ENCODE data around the gene KIDINS220.

Gene KIDINS220

GRCh38 chr2:8691859-8692437 lies 145.5 kb downstream of the KIDINS220 start:
- DNase-seq = no peak

DNA sequence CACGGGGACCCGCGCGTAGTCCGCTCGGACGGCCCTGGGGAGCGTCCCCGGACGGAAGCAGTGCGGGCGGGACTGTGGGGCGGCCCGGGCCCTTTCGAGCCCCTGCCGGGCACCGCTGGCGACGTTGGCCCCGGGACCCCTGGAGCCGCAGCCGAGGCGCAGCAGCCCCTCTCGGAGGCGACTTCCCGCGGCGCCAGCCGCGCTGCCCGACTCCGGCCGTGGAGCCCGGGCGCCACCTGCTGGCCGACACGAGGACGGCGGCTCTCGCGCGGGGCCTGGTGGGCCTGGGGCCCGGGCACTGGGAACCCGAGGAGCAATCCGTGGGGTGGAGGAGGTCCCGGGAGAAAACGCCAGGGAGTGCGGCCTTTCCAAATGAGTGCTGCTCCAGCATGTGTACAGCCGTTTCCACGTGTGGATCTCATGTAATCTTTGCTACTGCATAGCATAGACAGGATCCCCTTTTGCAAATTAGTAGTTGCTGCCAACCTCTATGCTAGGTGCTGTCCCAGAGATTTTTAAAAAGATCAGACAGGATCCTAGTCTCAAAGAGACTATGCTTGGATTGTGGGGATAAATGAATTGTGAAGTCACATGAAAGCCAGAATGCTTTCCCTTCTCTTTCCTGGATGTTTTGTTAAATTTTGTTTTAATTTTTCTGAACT lies 151.6 kb downstream of the KIDINS220 start:
- DNase-seq = peak; percentile 57

- DNase-seq = peak; percentile 57
Measured at GRCh38 chr2:8684878-8685696, 152.3 kb downstream of the KIDINS220 start.

- DNase-seq = no peak
Measured at GRCh38 chr2:8684540-8684877, 152.9 kb downstream of the KIDINS220 start.

DNA sequence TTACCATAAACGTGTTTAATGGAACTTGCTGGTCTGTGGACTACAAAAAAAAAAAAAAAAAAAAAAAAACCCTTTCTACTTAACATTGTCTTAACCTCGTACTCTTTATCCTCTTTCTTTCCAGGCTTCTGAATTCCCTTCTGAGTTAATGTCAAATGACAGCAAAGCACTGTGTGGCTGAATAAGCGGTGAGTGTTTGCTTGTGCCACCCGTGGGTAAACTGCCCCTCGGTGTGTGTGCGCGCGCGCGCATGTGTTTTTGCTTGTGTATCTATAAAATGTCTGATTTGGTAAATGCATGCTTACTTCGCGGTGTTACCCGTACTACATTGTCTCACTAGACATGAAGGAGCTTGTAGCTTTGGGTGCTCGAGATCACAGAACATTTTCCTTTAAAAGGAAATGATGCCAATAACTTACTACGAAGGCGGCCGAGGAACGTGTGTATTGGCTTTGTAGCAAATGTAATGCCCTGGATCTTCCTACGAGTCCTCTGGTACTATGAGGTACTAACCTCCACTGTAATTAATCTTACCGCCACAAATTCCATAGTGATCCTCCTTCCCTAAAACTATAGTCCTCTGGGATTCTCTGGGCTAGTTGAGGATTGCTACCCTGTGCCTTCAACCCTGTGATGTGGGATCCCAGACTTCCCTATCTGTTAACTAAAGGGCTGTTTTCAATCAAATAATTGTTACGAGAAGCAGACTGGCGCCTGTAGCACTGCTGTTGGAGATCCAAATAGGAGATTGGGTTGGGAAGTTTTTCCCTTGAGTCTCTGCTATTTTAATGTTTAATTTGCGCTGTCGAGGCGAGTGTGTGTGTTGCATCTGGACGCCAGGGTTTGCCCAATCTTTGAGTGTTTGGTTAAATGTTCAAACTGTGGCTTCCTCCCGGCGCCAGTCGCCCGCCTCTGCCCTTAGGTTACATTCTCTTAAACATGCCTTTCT lies 154.4 kb downstream of the KIDINS220 start:
- DNase-seq = no peak

- DNase-seq = peak; percentile 97
Measured at GRCh38 chr2:8681786-8682692, 155.4 kb downstream of the KIDINS220 start, which contains the start of gene ID2. Gene ID2 (plus strand): TSS chr2:8682056. CDS start chr2:8682166, 110 bp downstream.

DNA sequence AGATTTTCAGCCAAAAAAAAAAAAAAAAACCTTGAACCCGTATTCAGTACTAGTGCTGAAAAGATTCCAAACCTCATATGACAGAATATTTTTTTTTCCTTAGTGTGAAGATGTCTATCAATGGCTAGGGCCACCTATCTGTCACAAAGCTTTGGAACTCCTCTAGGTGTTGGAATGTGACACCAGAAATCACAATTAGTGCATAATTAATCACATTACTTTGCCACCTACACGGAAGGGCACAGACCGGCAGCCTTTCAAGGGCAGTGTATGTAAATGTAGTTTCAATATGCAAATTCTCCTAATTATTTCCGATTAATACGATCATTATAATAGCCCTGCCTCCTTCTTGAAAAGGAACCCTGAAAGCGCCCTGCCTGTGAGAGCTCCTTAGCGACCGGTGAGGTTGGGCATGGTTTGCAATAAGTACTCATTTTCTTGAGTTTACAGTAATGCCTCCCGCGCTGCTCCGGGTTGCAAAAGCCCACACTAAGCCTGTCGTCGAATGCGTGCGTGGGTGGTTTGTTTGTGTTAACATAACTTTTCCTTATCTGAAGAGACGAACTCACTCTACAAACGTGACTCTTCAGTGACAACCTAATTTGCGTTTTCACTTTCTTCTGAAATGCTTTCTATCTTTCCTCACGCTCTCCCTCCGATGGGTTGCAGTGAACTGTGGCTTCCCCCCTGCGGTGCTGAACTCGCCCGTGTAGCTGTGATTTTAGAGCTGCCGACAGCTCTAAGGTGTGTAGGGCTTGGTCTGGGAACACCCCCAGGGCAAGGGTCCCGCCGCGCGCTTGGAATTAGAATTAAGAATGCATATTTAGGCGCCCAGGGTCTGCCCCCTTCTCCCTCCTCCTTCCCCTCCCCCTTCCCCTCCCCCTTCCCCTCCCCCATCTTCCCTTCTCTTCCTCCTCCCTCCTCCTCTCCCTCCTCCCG lies 156.3 kb downstream of the KIDINS220 start:
- DNase-seq = peak; percentile 32

DNA sequence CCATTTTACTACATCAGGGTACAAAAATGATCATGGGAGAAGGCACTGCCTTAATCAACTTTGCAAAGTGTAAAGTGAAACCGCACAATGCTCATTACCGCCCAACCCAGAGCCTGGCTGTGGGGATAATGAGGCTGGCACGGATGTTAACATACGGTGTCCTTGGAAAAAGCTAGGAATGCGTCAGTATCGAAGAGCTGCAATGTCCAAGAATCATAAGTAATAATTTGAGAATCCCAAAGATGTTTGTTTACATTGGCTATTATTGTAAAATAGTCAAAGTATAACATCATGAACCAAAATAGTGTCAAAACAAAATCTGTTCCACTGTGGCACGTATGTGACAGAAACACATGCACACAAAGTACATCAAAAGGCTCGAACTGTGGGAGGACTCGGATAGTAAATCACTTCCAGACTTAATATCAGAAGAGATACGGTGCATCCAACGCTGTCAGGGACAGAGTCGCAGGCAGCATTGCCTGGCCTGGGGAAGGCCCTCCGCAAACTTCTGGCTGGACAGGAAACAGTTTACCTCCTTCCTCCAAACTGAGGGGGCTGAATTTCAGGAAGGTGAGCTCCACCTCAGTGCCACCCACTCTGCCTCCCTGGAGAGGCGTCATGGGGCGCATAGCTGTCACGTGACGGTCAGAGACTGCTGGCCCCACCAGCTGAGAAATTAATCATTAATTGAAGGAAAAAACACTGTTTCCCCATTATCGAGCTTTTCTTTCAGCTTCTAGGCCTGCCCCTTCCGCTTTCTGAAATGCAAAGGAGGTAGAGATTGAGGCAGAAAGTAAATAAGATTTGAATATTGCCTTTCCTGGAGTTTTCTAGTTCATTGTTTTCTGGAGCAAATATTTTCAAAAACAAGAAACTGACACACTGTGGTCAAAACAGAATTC lies 157.3 kb downstream of the KIDINS220 start:
- DNase-seq = no peak

GRCh38 chr2:8679567-8679826 lies 157.9 kb downstream of the KIDINS220 start:
- no peak for DNase-seq
